IMR-90 (cell line): ENCODE measurements around the gene NPY4R2. TPM values are rescaled to one million over a fixed set of nuclear protein-coding genes. Genes with fewer than 3 reads are reported as not detected.
"Not testable (repeated sequence)": the region's sequence is repeated elsewhere in the genome, so short reads cannot be mapped to it uniquely, and the experiment has no call there.

ENCODE experiments used
- ATAC-seq: fragments of 200-7000 bp; cut with Tn5 transposase; 2 replicates; pipeline ENCODE4 v1.9.1; 2020; ENCODE audit warnings: low read depth, mild to moderate bottlenecking, moderate library complexity
- BruUV-seq: library from RNA; stranded (reverse); fragments of 400-500 nt; replicated peaks from 2 replicates; lab custom pipeline; 2021; lab: Mats Ljungman, UMichigan
- CTCF ChIA-PET: fragments of 300-600 bp; formaldehyde crosslinking; extraction: SDS; loops from one replicate; lab custom pipeline; 2021; ENCODE audit warnings: antibody characterized with exemption; lab: Yijun Ruan, JAX
- POLR2A ChIA-PET: fragments of 300-600 bp; sonication (Branson Sonifier 250); formaldehyde crosslinking; loops from one replicate; lab custom pipeline; 2022; ENCODE audit warnings: antibody characterized with exemption; ENCODE audit not compliant: unreplicated experiment; lab: Charles Lee
- DNase-seq: peaks from one replicate; pipeline ENCODE4 v3.0.0; 2013
- H2AFZ ChIP-seq: replicated peaks from 2 replicates; pipeline ENCODE3; 2013; ENCODE audit warnings: low read length, mild to moderate bottlenecking; ENCODE audit not compliant: poor library complexity
- H2AK5ac ChIP-seq: 2 replicates; pipeline ENCODE4 v1.6.1; 2013; ENCODE audit warnings: low read depth, low read length, inconsistent platforms
- H2AK9ac ChIP-seq: replicated peaks from 2 replicates; pipeline ENCODE3; 2013; ENCODE audit warnings: mild to moderate bottlenecking, low read depth, low read length, moderate library complexity; ENCODE audit not compliant: poor library complexity
- H2BK120ac ChIP-seq: 2 replicates; pipeline ENCODE4 v1.6.1; 2013; ENCODE audit warnings: low read depth, low read length, inconsistent platforms
- H2BK15ac ChIP-seq: 3 replicates; pipeline ENCODE4 v1.6.1; 2013; ENCODE audit warnings: low read depth, low read length, inconsistent platforms
- H2BK20ac ChIP-seq: 2 replicates; pipeline ENCODE4 v1.6.1; 2013; ENCODE audit warnings: low read depth, mild to moderate bottlenecking, inconsistent platforms, low read length, moderate library complexity
- H2BK5ac ChIP-seq: 2 replicates; pipeline ENCODE4 v1.6.1; 2013; ENCODE audit warnings: mild to moderate bottlenecking, low read depth, low read length, inconsistent platforms; ENCODE audit not compliant: poor library complexity, severe bottlenecking
- H3K14ac ChIP-seq: replicated peaks from 2 replicates; pipeline ENCODE4 v1.6.1; 2013; ENCODE audit warnings: low read depth, low read length, inconsistent platforms
- H3K18ac ChIP-seq: 2 replicates; pipeline ENCODE4 v1.6.1; 2013; ENCODE audit warnings: low read depth, low read length, control low read depth
- H3K23ac ChIP-seq: 2 replicates; pipeline ENCODE4 v1.6.1; 2013; ENCODE audit warnings: low read depth, low read length, inconsistent platforms
- H3K27ac ChIP-seq: 2 replicates; pipeline ENCODE4 v1.5.1; 2013; ENCODE audit warnings: mild to moderate bottlenecking, control low read depth, low read length; ENCODE audit not compliant: insufficient read depth
- H3K27me3 ChIP-seq: 2 replicates; pipeline ENCODE4 v1.6.1; 2013; ENCODE audit warnings: low read length; ENCODE audit not compliant: control insufficient read depth, insufficient read depth
- H3K36me3 ChIP-seq: 2 replicates; pipeline ENCODE4 v1.6.1; 2013; ENCODE audit warnings: low read length, mixed read lengths; ENCODE audit not compliant: control insufficient read depth, insufficient read depth
- H3K4ac ChIP-seq: 2 replicates; pipeline ENCODE4 v1.6.1; 2013; ENCODE audit warnings: low read depth, low read length, inconsistent platforms
- H3K4me1 ChIP-seq: 2 replicates; pipeline ENCODE4 v1.6.1; 2013; ENCODE audit warnings: low read length, mixed read lengths; ENCODE audit not compliant: control insufficient read depth, insufficient read depth
- H3K4me2 ChIP-seq: 2 replicates; pipeline ENCODE4 v1.6.1; 2013; ENCODE audit warnings: low read depth, mild to moderate bottlenecking, control low read depth, low read length, moderate library complexity
- H3K4me3 ChIP-seq: 2 replicates; pipeline ENCODE4 v1.5.1; 2013; ENCODE audit warnings: low read depth, mild to moderate bottlenecking, control low read depth, low read length, moderate library complexity; ENCODE audit not compliant: insufficient read depth
- H3K56ac ChIP-seq: 2 replicates; pipeline ENCODE4 v1.6.1; 2013; ENCODE audit warnings: low read length, inconsistent platforms; ENCODE audit not compliant: insufficient read depth; ENCODE audit errors: extremely low read depth
- H3K79me1 ChIP-seq, 2 experiments: 2 replicates each; pipeline ENCODE4 v1.6.1; 2013; ENCODE audit warnings: low read length in 2 of 2, inconsistent platforms in 1 of 2, low read depth in 1 of 2
- H3K9ac ChIP-seq: 2 replicates; pipeline ENCODE4 v1.6.1; 2013; ENCODE audit warnings: low read depth, low read length, control low read depth
- H3K9me1 ChIP-seq: 2 replicates; pipeline ENCODE4 v1.6.1; 2013; ENCODE audit warnings: low read length, inconsistent platforms; ENCODE audit not compliant: insufficient read depth
- H3K9me3 ChIP-seq: 2 replicates; pipeline ENCODE4 v1.6.1; 2013; ENCODE audit warnings: low read length; ENCODE audit not compliant: control insufficient read depth, insufficient read depth
- H4K20me1 ChIP-seq: 2 replicates; pipeline ENCODE4 v1.6.1; 2013; ENCODE audit warnings: low read length, inconsistent platforms; ENCODE audit not compliant: insufficient read depth
- H4K5ac ChIP-seq: 2 replicates; pipeline ENCODE4 v1.6.1; 2013; ENCODE audit warnings: mild to moderate bottlenecking, low read depth, low read length, control low read depth
- H4K8ac ChIP-seq, 2 experiments: 2 replicates each; pipeline ENCODE4 v1.6.1; 2013; ENCODE audit warnings: low read depth in 2 of 2, low read length in 2 of 2, control low read depth in 1 of 2, inconsistent platforms in 1 of 2
- H4K91ac ChIP-seq: 2 replicates; pipeline ENCODE4 v1.6.1; 2013; ENCODE audit warnings: low read depth, low read length, inconsistent platforms; ENCODE audit not compliant: insufficient read depth
- WGBS, 2 experiments: methylation state at CpG; one replicate each; pipeline versions ENCODE4 v1.1.5 to v1.1.7; 2013; ENCODE audit warnings: missing lambda C conversion rate in 2 of 2; ENCODE audit not compliant: insufficient read length in 1 of 2; ENCODE audit errors: extremely low coverage in 2 of 2; 5-methylcytosine and 5-hydroxymethylcytosine counted together
- dilution Hi-C: fragments of 300-500 bp; cut with HindIII; formaldehyde crosslinking; loops from one replicate; pipeline ENCODE4 v1.14.3; 2018; ENCODE audit warnings: low sequenced_read_pairs; ENCODE audit not compliant: unreplicated experiment
- in situ Hi-C: fragments of 300-500 bp; cut with MboI; formaldehyde crosslinking; loops from 3 replicates; pipeline ENCODE4 v1.14.3; 2019; ENCODE audit warnings: low sequenced_read_pairs, inconsistent platforms, mixed read lengths
- intact Hi-C: fragments of 100-400 bp; cut with micrococcal nuclease; formaldehyde crosslinking; loops from 2 replicates; pipeline ENCODE4 v1.10.0; 2022
- polyA plus RNA-seq, 3 experiments: library from polyadenylated mRNA; depleted of rRNA; stranded (reverse); fragments of >200 nt; gene quantifications; 2 replicates each; pipeline ENCODE4 v1.2.3, GENCODE V29; 2012; ENCODE audit warnings: low replicate concordance in 1 of 3
- total RNA-seq: library from RNA; depleted of rRNA; stranded (reverse); fragments of >200 nt; gene quantifications from 2 replicates; pipeline ENCODE4 v1.2.3, GENCODE V29; 2012

Gene NPY4R2
- total and polyA plus RNA-seq, 2 of the 4 experiments (the other 2 are of a cell fraction) = 0.36 to 0.38 TPM

DNA sequence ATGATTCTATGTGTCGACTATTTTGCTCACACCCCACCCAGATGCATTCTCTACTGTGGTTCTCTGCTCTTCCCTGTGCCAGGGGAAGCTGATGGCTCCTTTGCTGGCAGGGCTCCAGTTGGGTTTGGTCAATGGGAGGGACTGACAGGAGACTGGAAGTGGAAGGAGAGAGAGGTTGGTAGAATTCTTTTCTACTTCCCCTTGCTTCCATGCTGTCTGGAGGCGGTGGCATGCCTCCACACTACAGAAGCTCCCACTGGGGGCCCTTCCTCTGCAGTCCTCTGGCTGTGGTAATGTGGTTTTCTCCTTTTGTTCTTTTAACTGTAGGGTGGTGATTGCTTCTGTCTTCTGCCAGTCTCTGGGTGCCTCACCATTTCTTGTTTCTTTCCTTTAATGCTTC lies 4.4 kb upstream of the NPY4R2 start:
- H2AK9ac ChIP-seq, H3K36me3 ChIP-seq, BruUV-seq, POLR2A ChIA-PET, intact Hi-C loops, H2BK120ac ChIP-seq, H3K9ac ChIP-seq, H4K8ac ChIP-seq, H3K9me3 ChIP-seq, H3K79me1 ChIP-seq, H3K14ac ChIP-seq, H4K5ac ChIP-seq, H3K27ac ChIP-seq, dilution Hi-C loops, H3K9me1 ChIP-seq, H3K4me2 ChIP-seq, H2BK5ac ChIP-seq, H2AK5ac ChIP-seq, H3K18ac ChIP-seq, DNase-seq, H3K4me1 ChIP-seq, H2BK20ac ChIP-seq, ATAC-seq, H3K56ac ChIP-seq, H2BK15ac ChIP-seq, H2AFZ ChIP-seq, H4K91ac ChIP-seq, H3K4me3 ChIP-seq, H3K27me3 ChIP-seq, in situ Hi-C loops, H3K4ac ChIP-seq, H3K23ac ChIP-seq, CTCF ChIA-PET, H4K20me1 ChIP-seq: not testable (repeated sequence)
- no CpG with 5 or more reads among the region's 2 CpGs for whole genome bisulfite sequencing, 2 experiments

GRCh38 chr10:47915849-47916548 lies 2.5 kb upstream of the NPY4R2 start:
- BruUV-seq, POLR2A ChIA-PET, CTCF ChIA-PET, H3K27me3 ChIP-seq, H3K56ac ChIP-seq, DNase-seq, in situ Hi-C loops, H3K9me1 ChIP-seq, H3K4me2 ChIP-seq, H4K91ac ChIP-seq, H2BK5ac ChIP-seq, H3K27ac ChIP-seq, H2BK15ac ChIP-seq, H3K4me3 ChIP-seq, H3K9me3 ChIP-seq, H3K36me3 ChIP-seq, H2BK20ac ChIP-seq, H3K9ac ChIP-seq, H2AFZ ChIP-seq, H3K4ac ChIP-seq, H3K14ac ChIP-seq, H2AK9ac ChIP-seq, H3K18ac ChIP-seq, H4K5ac ChIP-seq, H3K23ac ChIP-seq, intact Hi-C loops, H2AK5ac ChIP-seq, H4K8ac ChIP-seq, dilution Hi-C loops, H3K79me1 ChIP-seq, H3K4me1 ChIP-seq, H2BK120ac ChIP-seq, H4K20me1 ChIP-seq: not testable (repeated sequence)
- WGBS, 2 experiments = no CpG with 5 or more reads among the region's 4 CpGs
- peak; percentile 68 for ATAC-seq
